ENCODE results near the gene CCDC146.
"Not testable (repeated sequence)": the region's sequence is repeated elsewhere in the genome, so short reads cannot be mapped to it uniquely, and the experiment has no call there.

The CCDC146 gene, protein sequence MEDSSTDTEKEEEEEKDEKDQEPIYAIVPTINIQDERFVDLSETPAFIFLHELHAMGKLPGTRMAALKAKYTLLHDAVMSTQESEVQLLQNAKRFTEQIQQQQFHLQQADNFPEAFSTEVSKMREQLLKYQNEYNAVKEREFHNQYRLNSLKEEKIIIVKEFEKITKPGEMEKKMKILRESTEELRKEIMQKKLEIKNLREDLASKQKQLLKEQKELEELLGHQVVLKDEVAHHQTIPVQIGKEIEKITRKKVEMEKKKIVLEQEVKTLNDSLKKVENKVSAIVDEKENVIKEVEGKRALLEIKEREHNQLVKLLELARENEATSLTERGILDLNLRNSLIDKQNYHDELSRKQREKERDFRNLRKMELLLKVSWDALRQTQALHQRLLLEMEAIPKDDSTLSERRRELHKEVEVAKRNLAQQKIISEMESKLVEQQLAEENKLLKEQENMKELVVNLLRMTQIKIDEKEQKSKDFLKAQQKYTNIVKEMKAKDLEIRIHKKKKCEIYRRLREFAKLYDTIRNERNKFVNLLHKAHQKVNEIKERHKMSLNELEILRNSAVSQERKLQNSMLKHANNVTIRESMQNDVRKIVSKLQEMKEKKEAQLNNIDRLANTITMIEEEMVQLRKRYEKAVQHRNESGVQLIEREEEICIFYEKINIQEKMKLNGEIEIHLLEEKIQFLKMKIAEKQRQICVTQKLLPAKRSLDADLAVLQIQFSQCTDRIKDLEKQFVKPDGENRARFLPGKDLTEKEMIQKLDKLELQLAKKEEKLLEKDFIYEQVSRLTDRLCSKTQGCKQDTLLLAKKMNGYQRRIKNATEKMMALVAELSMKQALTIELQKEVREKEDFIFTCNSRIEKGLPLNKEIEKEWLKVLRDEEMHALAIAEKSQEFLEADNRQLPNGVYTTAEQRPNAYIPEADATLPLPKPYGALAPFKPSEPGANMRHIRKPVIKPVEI

DNA sequence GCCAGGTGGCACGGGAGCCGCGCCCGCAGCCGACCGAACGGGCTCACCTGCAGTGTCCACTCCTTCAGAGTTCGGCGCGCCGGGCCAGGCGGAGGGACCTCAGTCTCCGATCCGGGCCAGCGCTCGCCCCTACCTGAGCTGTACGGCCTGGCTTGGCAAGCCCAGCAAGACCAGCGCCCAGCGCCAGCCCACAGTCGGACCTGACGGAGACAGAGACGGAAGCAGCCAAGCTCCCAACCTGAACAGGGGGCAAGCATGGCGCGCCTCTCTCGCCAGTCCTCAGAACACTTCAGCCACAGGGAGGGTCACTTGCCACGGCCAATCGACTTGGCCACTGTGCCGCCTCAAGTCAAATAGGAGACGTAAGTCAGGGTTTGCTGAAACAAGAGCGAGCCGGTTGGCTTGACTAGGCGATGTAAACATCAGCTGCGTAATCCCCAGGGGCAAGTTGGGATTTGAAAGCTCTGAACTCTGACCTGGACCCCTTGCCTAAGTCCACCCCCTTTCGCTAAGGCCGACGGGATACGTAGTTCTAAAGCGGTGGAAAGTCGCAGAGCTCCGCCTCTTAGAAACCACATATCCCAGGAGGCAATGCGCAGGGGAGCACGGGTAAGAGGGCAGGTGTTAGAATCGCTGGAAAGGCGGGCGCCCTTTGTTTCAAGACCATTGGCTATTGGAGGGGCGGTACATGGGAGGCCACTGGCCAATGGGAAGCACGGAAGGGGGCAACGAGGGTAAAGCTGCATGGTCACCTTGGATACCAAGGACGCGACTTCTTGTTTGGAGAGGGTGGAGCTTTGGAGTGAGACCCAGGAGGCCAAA, at the start of gene CCDC146:
Gene CCDC146 (plus strand): TSS at position 756 of the 822 bp plus-strand sequence. CDS start 45,054 bp downstream, outside the sequence.
- DNase-seq, result peak; percentile 99

DNA sequence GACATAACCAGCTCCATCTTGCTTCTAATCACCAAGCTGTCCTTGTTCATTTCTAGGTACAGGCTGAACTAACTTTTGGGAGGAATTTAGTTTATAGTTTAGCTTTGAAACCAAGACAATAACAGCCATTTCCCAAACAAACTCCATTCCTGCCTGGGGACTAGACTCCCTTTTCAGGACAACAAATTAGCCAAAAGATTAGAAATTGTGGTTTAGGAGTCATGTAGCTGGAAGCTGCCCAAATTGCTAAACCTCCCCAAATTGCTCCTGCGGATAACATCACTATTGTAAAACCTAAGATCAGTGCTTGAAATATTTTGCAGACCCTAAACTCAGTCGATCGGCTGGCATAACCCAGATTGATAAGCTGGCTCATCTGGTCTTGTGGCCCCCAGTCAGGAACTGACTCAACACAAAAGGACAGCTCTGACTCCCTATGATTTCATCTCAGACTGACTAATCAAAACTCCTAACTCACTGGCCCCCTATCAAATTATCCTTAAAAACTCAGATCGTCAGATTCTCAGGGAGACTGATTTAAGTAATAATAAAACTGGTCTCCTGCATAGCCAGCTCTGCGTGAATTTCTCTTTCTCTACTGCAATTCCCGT, 47.5 kb upstream of the CCDC146 start:
- DNase-seq, result not testable (repeated sequence)

DNA sequence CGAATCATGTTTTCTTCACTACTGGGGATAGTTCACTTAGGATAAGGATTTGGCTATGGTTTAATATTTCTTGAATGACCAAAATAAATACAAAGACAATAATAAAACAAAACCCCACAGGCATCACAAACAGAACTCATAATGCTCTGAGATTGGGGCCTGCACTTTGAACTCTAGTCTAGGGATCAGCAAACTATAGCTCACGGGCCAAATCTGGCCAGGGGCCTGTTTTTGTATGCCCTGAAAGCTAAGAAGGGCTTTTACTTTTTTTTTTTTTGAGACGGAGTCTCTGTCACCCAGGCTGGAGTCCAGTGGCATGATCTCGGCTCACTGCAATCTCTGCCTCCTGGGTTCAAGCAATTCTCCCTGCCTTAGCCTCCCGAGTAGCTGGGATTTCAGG, 45.4 kb upstream of the CCDC146 start:
- DNase-seq, result not testable (repeated sequence)

DNA sequence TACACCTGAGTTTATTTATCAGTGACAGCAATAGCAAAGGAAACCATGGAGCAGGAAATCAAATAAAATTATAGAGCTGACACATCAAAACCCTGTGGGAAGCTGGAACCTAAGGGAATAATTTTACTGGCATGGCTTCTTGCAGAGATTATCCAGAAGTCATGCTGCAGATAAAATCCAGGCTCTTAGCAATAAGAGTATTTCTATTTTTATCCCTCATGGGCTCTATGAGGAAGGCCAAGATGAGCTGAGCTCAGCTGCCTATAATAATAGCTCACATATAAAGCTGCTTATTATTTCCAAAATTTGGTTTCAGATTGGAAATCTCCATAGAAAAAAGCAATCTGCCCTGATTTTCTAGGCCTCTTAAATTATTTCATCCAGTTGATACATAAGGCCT, 43.3 kb upstream of the CCDC146 start:
- DNase-seq, result not testable (repeated sequence)

DNA sequence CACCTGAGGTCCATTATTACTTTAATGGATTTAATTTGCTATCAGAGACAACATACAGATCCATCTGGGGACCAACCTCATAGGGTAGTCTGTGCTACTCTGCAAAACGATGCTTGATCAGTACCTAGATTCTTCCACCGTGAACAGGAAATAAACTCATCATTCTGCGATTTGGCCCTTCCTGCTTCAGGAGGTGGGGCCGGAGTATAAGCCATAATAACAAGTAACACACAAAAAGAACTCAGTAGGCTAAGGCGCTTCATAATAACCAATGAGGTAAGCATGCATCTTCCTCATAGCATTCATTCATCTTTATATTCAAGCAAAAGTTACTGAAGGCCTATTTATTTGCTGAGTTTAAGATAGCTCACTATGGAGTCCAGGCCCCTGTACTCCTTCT, 42.8 kb upstream of the CCDC146 start:
- DNase-seq, result not testable (repeated sequence)

DNA sequence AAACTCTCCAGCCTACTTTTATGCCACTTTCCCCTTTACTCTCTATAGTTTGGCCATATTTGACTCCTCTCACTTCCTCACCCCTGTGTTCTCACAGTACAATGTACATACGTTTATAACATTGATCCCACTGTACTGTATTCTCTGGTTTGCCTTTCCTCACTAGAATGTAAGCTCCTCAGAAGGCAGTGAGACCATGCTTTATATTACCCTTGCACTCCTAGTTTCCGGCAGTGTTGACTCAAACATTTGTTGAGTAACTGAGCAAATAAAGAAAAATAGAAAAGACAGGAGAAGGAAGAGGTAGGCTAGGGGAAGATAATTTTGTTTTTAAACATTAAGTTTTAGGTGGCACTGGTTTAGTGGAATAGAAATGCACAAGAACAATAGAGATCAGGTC, 42.2 kb upstream of the CCDC146 start:
- DNase-seq, result not testable (repeated sequence)

DNA sequence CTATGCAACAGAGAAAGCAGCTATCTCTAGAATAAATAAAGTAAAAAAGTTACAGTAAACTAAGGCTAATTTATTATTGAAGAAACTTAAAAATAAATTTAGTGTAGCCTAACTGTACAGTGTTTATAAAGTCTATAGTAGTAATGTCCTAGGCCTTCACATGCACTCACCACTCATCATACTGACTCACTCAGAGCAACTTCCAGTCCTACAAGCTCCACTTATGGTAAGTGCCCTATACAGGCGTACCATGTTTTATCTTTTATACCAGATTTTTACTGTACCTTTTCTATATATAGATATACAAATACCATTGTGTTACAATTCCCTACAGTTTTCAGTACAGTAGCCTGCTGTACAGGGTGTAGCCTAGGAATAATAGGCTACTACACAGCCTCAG, 40.2 kb upstream of the CCDC146 start:
- DNase-seq, result not testable (repeated sequence)

DNA sequence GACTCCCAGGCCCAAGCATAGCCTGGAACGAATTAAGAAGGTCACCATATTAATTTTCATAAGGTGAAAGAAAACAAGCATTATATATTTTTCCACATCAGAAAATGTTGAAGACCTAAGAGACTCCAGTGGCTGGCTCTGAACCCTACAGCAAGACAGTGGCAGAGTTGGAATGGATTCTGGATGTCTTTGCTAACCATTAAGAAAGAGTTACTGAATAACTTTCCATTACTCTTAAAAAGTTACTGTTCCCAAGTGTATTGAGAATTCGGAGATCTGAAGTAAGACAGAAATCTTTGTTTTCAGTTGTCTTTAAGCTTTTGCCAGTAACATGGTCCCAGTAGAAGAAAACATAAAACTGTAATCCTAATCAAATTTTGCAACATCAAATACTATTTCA, 30.1 kb upstream of the CCDC146 start:
- not testable (repeated sequence) for DNase-seq

DNA sequence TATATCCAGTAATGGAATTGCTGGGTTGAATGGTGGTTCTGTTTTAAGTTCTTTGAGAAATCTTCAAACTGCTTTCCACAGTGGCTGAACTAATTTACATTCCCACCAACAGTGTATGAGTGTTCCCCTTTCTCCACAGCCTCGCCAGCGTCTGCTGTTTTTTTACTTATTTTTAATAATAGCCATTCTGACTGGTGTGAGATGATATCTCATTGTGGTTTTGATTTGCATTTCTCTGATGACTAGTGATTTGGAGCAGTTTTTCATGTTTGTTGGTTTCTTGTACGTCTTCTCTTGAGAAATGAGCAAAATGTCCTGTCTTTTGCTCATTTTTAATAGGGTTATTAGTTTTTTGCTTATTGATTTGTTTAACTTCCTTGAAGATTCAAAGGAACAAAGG, 21.9 kb upstream of the CCDC146 start:
- not testable (repeated sequence) for DNase-seq

DNA sequence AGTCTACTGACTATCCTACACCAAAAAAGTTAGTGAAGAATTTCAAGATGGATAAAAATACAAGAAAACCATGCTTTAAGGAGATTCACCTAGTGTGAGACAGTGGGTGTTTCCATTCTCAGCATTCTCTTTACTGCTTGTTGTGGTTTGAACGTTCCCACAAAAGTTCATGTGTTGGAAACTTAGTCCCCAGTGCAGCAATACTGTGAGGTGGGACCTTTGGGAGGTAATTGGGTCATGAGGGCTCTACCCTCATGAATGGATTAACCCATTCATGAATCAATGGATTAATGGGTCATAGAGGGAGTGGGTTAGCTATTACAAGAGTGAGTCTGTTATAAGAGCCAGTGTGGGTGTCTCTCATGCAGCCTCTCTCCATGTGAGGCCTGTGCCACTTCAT, 21.2 kb upstream of the CCDC146 start:
- not testable (repeated sequence) for DNase-seq

DNA sequence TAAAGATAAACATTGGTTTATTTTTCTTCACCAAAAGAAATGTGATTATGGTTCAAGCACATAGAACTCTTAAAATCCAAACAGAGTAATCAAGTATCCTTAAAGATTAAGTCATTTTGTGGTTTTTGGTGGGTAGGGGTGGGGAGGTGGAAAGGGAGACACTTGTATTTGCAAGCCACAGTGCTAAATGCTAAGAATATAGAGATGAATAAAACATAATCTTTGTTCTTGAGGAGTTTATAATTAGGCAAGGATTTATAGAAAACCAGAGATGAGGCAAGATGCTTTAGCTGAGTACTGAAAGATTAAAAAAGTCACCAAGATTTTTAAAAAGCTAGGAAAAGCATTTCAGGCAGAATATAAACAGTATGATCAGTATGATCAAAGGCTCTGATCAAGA, 19.7 kb upstream of the CCDC146 start:
- DNase-seq, result not testable (repeated sequence)

DNA sequence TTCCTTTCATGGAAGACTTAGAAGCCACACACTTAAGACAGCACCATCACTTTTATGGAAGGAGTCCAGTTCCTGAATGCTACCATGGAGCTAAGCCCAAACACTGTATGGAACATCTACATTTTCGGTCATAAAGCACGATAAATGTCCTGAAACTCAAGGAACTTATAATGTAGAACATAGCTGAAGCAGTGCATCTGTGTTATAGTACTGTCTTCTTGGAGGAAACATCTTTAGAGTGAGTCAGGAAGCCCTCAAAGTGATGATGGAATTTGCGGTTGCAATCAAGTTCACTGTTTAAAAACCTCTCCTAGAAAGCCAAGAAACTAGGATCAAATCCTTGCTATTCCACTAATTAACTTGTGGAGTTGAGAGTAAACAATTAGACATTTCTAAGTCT, 16.5 kb upstream of the CCDC146 start:
- DNase-seq, result not testable (repeated sequence)

DNA sequence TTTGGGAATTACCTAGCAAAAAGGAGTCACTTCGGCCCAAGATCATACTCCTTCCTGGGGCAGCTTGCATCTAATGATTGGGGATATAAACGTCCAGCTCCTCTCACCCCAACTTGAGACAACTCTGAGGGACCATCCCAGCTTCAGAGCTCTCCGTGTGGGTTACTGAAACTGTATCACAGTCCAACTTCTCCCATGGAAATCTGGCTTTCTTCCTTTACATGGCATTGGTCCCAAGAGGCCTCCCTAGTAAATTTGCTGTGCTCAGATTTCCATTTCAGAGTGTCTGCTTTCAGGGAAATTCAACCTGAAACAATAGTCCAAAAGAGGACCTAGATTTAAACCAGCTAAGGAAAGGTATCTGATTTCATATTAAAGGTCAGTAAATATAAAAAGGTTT, 14.8 kb upstream of the CCDC146 start:
- not testable (repeated sequence) for DNase-seq

DNA sequence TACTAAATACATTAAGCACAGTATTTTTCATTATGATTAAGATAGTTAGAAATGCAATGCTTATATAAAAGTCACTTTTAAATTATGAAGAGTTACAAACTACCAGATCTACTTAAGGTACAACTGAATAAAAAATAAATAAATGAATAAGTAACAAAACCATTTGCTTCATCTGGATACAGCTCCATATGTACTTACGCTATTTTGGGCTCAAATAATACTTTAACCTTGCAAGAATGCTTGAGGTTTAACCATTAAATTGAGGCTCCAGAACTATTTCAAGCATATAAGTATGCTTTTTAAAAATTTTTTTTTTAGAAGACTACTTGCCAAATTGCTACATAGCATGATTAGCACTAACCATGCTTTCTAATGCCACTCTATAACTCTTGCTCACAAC, 14.1 kb upstream of the CCDC146 start:
- DNase-seq, result not testable (repeated sequence)

DNA sequence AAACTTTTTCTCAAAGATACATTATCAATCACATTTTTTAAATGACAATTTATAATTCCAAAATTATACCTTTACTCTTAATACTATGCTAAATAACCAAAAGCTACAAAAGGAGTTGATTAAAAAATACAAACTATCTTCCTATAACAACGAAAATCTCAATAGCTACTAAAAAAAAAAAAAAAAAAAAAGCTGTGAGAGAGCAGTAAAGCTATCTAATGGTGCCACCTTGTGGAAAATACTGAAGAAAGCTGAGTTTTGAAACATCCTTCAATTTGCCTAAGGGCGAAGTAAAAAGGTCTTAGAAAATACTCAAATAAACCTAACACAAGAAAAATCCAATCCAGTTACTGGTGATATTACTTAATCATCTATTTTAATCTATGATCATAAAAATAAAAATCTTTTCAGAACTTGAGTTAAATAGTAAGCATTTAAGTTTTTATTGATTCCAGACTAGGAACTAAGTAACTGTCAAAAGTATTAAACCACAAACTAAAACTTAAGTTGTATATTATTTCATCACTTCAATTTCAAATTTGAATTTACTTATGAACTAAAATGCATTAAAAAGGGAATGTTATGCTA, 9.6 kb upstream of the CCDC146 start:
- peak; percentile 20 for DNase-seq

DNA sequence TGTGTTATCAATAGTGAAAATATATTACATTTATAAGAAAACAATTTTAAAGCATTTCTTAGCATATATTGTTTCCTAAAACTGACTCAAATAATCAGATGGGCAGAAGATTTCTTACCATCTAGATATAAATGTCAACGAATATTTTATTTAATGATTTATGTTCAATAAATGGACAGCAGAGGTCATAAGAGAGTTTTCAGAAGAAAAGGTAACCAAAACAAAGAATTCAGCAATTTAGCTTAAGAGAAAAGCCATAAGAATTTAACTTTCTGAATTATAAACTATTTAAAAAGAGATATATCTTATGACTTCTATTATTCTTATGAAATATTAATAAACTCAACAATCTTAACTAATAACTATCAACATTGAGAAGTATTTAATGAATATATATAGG, 3.1 kb downstream of the CCDC146 start:
- DNase-seq, result peak; percentile 41

DNA sequence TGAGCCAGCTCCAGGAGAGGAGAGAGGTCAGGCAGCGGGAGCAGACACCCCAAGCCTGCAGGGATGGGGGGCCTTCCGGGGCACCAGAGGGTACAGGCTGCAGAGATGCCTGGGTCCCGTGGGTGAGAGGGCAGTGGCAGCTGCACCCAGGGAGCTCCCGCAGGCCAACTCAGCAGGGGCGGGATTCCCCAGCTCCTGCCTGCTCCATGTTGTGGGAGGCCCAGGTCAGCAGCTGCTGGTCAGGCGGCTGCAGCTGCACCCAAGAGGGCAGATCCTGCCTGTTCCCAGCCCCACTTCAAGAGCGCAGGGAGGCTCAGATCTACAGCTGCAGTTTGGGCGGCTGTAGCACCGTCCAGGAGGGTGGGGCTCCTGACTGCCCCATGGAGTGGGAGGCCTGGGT, 4.6 kb downstream of the CCDC146 start:
- peak; percentile 13 for DNase-seq

DNA sequence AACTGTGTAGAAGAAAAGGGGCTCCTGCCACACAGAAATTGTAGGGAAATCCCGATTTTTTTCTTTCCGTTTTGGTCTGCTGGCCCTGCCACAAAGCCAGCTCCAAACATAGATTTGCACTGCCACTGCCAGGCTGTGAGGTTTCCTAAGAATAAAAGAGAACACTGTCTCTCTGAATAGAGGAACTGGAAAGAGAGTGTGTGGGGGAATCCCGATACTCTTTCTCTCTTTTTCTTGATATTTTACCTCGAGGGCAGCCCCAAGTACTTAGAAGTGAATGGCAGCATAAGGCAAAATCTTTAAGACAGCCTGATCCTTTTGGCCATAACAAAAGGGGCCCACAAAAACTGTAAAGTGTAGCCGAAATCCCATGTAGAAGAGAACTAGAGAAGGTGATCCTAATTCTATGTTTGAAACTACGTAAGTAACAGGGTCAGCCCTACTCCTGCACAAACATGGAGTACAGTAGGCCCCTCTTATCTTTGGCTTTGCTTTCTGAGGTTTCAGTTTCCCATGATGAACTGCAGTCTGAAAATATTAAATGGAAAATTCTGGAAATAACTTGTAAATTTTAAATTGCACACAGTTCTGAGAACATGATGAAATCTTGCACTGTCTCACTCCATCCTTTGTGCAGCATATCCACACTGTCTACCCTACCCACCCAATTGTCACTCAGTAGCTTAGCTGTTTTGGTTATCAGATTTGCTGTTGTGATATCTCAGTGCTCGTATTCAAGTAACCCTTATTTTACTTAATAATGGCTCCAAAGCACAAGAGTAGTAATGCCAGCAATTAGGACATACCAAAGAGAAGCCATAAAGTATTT, 6.4 kb downstream of the CCDC146 start:
- peak; percentile 84 for DNase-seq

DNA sequence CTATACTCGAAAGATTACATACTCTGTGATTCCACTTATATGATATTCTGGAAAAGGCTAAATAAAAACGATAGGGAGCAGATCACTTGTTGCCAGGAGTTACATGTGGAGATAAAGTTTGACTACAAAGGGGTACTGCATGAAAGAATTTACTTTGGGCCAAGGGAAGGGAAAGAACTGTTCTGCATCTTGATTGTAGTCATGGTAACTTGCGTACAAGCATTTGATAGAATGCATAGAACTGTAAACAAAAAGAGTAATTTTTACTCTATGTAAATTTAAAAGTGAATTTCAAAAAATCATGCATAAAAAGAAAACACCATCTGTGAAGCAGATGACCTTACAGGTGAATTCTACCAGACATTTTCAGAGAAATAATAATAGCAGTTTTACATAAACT, 9.4 kb downstream of the CCDC146 start:
- not testable (repeated sequence) for DNase-seq

DNA sequence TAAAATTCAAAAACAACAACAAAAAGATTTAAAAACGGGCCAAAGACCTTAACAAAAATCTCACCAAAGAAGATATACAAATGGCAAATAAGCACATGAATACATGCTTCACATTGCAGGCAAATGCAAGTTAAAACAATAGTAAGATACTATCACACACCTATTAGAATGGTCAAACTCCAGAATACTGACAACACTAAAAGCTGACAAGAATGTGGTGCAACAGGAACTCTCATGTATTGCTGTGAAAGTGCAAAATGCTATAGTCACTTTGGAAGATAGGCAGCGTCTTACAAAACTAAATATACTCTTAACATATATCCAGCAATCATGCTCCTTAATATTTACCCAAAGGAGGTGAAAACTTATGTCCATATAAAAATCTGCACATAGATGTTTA, 16.3 kb downstream of the CCDC146 start:
- DNase-seq, result not testable (repeated sequence)

DNA sequence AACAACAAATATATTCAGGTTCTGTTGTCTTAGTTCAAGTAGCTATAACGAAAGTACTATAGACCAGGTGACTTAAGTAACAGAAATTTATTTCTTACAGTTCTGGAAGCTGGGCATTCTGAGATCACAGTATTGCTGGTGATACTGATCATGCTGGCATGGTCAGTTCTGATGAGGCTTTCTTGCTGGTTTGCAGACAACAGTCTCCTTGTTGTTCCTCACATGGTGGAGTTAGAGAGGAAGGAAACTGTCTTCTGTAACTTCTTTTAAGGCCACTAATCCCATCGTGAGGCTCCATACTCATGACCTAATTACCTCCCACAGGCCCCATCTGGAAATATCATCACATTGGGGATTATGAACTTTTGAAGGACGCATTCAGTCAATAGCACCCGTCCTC, 17.9 kb downstream of the CCDC146 start:
- peak; percentile 9 for DNase-seq

All from inflammatory macrophage treated with lipopolysaccharide for 4 hours (primary cell).